ENCODE results near the gene CHST8. TPM values are rescaled to one million over a fixed set of nuclear protein-coding genes. Genes with fewer than 3 reads are reported as not detected.
"Not testable (repeated sequence)": the region's sequence is repeated elsewhere in the genome, so short reads cannot be mapped to it uniquely, and the experiment has no call there.

Gene CHST8
- total RNA-seq, 1 experiment from 2014 or later, result 25.7 TPM

- Histone ChIP-seq H3K36me3 (no peaks in the 10 kb centered on the region), H3K4me3 (no peak overlapping the region), H3K9me3 (replicated peaks) (no peaks in the 10 kb centered on the region), H3K4me1 (peaks cover 20% of the 10 kb centered on the region), H3K27me3 (no peaks in the 10 kb centered on the region), H3K27ac (no peak overlapping the region)
- DNase-seq, result no peak
These were observed 71.9 kb downstream of the CHST8 start for GRCh38 chr19:33693678-33694077.

GRCh38 chr19:33695547-33695946 lies 73.8 kb downstream of the CHST8 start:
- not testable (repeated sequence) for H3K4me1 ChIP-seq; H3K9me3 ChIP-seq (replicated peaks); H3K27me3 ChIP-seq; DNase-seq; H3K4me3 ChIP-seq; H3K36me3 ChIP-seq; H3K27ac ChIP-seq

- Histone ChIP-seq H3K27me3 (no peaks in the 10 kb centered on the region), H3K27ac (no peak overlapping the region), H3K4me1 (no peaks in the 10 kb centered on the region), H3K9me3 (replicated peaks) (no peaks in the 10 kb centered on the region), H3K36me3 (no peaks in the 10 kb centered on the region), H3K4me3 (no peak overlapping the region)
- DNase-seq, result no peak
These were observed 76.0 kb downstream of the CHST8 start for GRCh38 chr19:33697766-33698165.

GRCh38 chr19:33698576-33699435 lies 77.1 kb downstream of the CHST8 start:
- Histone ChIP-seq H3K27me3 (no peaks in the 10 kb centered on the region), H3K4me3 (no peak overlapping the region), H3K9me3 (replicated peaks) (no peaks in the 10 kb centered on the region), H3K27ac (no peak overlapping the region), H3K36me3 (no peaks in the 10 kb centered on the region), H3K4me1 (no peaks in the 10 kb centered on the region)
- no peak for DNase-seq

DNA sequence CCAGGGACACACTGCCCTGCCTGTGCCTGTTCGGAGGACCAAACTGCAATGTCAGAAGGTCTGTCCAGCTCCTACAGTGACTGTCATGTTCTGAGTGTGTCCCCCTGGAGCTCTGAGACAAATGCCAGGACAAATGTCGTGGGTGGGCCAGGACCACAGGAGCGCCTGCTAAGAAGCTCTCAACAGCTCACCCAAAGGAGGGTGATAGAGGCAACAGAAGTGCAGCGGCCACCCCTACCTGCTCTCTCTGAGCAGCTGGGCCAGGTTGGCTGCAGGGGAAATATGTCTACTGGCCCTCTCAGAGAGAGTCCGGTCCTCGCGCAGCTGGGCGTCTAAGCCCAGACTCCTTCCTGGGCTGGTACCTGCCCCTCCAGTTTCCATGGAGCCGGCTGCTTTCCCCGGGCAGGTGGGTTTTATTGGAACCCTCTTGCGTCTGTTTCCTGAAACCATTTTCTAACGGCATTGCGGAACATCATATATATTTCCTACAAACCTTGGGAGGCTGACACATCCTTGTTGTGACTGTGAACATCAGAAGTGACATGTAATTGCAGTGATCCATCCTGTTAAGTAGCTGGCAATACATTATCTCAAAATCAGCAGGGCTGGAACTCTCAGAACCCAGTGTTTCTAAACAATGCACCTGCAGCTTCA lies 78.1 kb downstream of the CHST8 start:
- H3K27ac ChIP-seq, result no peak overlapping the region
- DNase-seq, result no peak
- no peaks in the 10 kb centered on the region for H3K9me3 ChIP-seq (replicated peaks)
- no peaks in the 10 kb centered on the region for H3K36me3 ChIP-seq
- no peaks in the 10 kb centered on the region for H3K4me1 ChIP-seq
- H3K4me3 ChIP-seq, result no peak overlapping the region
- H3K27me3 ChIP-seq, result no peaks in the 10 kb centered on the region

DNA sequence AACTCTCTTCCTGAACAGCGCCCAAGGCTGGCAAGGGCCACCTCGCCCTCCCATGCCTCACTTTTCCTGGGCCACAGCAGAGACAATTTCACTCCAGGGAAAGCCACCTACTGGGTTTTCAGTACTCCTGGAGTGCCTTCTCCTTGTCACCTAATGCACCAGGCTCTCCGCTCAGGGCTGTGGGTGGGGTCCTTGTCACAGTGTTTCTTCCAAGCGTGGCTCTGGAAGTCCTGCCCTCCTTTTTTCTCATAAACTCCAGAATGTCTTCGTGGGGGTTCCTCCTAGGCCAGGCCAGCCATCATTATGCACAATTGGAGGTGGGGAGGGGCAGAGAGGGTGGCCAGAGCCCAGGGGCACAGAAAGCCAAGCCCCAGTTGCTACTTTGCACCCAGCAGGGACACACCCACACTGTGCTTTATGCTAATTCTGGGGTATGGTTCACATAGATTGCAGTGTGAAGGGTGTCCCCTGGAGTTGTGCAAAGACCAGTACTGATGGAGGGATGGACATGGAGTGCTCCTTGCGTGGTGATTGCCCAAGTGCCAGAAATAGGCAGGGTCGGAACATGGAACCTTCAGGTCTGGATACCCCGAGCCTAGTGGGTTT lies 78.8 kb downstream of the CHST8 start:
- no peaks in the 10 kb centered on the region for H3K36me3 ChIP-seq
- no peaks in the 10 kb centered on the region for H3K27me3 ChIP-seq
- no peak overlapping the region for H3K27ac ChIP-seq
- no peak overlapping the region for H3K4me3 ChIP-seq
- DNase-seq, result no peak
- H3K9me3 ChIP-seq (replicated peaks), result no peaks in the 10 kb centered on the region
- no peaks in the 10 kb centered on the region for H3K4me1 ChIP-seq

- Histone ChIP-seq H3K36me3 (no peaks in the 10 kb centered on the region), H3K9me3 (replicated peaks) (no peaks in the 10 kb centered on the region), H3K4me1 (no peaks in the 10 kb centered on the region), H3K27me3 (no peaks in the 10 kb centered on the region), H3K27ac (no peak overlapping the region), H3K4me3 (no peak overlapping the region)
- no peak for DNase-seq
These were observed 79.8 kb downstream of the CHST8 start for GRCh38 chr19:33701565-33701964.

DNA sequence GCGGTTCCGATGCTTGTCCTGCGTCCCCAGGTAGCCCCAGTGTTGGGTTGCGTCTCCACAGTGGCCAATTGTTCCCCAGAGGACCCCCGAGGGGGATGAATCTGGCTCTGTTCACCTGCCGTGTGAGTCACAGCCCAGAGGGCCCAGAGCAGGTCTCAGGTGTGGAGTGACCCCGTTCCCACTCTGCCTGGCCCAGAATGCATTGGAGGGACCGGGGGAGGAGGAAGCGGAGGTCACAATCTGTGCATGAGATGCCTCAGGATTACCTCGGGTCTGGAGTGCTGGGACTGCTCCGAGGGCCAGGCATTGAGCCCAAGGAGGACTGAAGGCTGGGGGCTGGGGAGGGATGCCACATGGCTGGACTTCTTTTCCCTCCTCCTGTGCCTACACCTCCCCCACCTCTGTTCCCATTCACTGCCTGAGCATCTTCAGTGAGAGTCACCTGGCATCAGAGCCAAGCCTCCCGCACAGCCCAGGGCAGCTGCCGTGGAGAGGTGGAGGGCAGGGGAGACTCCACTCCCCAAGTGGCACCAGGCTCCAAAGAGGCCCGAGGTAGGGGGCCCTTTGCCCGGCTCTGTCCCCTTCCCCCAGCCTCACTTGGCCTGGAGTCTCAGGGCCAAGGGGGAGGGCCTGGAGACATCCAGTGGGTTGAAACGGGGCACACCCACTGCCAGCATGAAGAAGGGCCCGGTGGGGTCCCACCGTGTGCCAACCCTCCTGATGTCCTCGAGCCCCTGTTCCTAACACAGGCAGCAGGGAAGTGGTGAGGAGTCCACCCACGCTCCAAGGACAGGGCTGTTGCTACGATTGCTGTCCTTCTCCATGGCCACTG lies 81.1 kb downstream of the CHST8 start:
- DNase-seq, result no peak
- H3K9me3 ChIP-seq (replicated peaks), result no peaks in the 10 kb centered on the region

DNA sequence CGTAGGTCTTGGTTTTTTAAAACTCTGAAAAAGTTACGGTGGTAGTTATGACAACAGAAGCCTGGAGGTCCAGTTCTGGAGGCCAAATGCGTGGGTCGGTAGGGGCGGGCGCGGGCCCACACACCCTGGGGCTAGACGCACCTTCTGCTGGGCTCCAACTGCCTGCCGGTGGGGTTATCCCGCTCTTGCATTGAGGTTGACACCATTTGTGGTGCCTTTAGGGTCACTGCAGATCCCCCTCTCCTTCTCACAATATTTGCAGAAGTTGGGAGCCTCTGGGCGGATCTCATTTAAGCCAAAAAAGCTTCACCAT lies 81.6 kb downstream of the CHST8 start:
- Histone ChIP-seq H3K36me3 (no peaks in the 10 kb centered on the region), H3K27ac (no peak overlapping the region), H3K9me3 (replicated peaks) (no peaks in the 10 kb centered on the region), H3K4me1 (no peaks in the 10 kb centered on the region), H3K27me3 (no peaks in the 10 kb centered on the region), H3K4me3 (no peak overlapping the region)
- no peak for DNase-seq

More for the DNA sequence above, 81.1 kb downstream of the CHST8 start:
- no peaks in the 10 kb centered on the region for H3K4me1 ChIP-seq
- no peaks in the 10 kb centered on the region for H3K36me3 ChIP-seq
- H3K4me3 ChIP-seq, result no peak overlapping the region
- H3K27me3 ChIP-seq, result no peaks in the 10 kb centered on the region
- H3K27ac ChIP-seq, result no peak overlapping the region

DNA sequence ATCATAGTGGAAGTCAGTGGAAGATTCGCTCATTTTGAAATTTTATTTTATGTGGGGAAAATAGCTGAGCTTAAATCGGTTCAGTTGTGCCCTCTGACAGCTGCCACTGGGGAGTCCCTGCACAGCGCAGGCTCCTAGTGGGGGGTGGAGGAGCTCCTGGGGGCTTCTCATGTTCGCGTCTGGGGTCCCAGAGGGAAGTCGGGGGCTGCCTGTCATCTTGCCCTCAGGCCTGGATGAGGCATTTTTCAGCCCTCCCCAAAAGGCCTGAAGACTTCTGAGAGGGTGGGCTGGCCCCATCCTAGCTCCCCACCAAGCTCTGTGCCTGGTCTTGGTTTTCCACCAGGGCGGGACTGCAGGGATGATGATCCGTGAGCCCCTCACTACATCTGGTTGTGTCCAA lies 82.1 kb downstream of the CHST8 start:
- no peak overlapping the region for H3K4me3 ChIP-seq
- no peak overlapping the region for H3K27ac ChIP-seq
- H3K36me3 ChIP-seq, result no peaks in the 10 kb centered on the region
- no peak for DNase-seq
- H3K4me1 ChIP-seq, result no peaks in the 10 kb centered on the region
- no peaks in the 10 kb centered on the region for H3K9me3 ChIP-seq (replicated peaks)
- no peaks in the 10 kb centered on the region for H3K27me3 ChIP-seq

DNA sequence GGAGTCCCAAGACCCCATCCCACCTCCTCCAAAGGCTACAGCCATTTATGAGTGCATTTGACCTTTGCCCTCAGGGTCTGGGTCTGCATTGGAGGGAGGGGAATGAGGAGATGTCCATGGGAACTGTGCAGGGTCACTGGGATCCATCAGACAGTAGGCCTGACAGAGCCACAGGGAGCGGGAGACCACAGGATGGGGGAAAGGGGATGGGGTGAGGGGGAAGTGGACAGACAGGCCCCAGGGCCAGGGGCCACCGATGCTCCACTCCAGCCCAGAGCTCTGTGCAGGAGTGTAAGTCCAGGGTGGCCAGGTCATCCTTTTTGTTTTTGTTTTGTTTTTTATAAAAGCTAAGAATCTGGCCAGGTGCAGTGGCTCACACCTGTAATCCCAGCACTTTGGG lies 82.5 kb downstream of the CHST8 start:
- H3K4me3 ChIP-seq, result no peak overlapping the region
- DNase-seq, result no peak
- no peaks in the 10 kb centered on the region for H3K27me3 ChIP-seq
- H3K4me1 ChIP-seq, result no peaks in the 10 kb centered on the region
- no peaks in the 10 kb centered on the region for H3K9me3 ChIP-seq (replicated peaks)
- H3K27ac ChIP-seq, result no peak overlapping the region
- no peaks in the 10 kb centered on the region for H3K36me3 ChIP-seq

GRCh38 chr19:33705090-33705847 lies 83.5 kb downstream of the CHST8 start:
- Histone ChIP-seq H3K4me1 (no peaks in the 10 kb centered on the region), H3K27ac (no peak overlapping the region), H3K9me3 (replicated peaks) (0 out of 2 replicates have a peak, but pooled peaks cover 3% of the 10 kb centered on the region), H3K36me3 (no peaks in the 10 kb centered on the region), H3K27me3 (no peaks in the 10 kb centered on the region), H3K4me3 (no peak overlapping the region)
- DNase-seq, result no peak

- no peak overlapping the region for H3K27ac ChIP-seq
- DNase-seq, result no peak
- H3K9me3 ChIP-seq (replicated peaks), result 0 out of 2 replicates have a peak, but pooled peaks cover 5% of the 10 kb centered on the region
- H3K4me3 ChIP-seq, result no peak overlapping the region
- H3K27me3 ChIP-seq, result no peaks in the 10 kb centered on the region
- H3K4me1 ChIP-seq, result no peaks in the 10 kb centered on the region
- no peaks in the 10 kb centered on the region for H3K36me3 ChIP-seq
These were observed 84.1 kb downstream of the CHST8 start for GRCh38 chr19:33705860-33706259.

DNA sequence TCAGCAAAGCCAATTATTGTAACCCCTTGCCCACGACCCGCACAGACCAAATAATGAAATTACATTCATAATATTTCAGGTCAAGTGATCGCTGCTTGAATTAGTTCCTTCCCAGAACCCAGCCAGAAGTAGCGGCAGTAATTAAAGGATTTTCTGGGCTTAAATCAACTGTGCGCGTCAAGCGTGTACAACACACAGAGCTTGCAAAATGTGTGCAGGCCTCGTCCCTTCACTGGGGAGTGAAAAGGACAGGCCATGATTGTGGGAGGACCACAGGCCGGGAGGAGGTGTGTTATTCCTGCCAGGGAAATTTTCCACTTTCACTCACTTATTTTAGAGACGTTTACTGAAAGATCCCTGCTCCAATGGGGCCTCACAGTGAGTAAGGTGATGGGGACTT lies 84.9 kb downstream of the CHST8 start:
- H3K27me3 ChIP-seq, result no peaks in the 10 kb centered on the region
- no peak for DNase-seq
- no peaks in the 10 kb centered on the region for H3K4me1 ChIP-seq
- no peaks in the 10 kb centered on the region for H3K36me3 ChIP-seq
- H3K27ac ChIP-seq, result no peak overlapping the region
- H3K9me3 ChIP-seq (replicated peaks), result 0 out of 2 replicates have a peak, but pooled peaks cover 5% of the 10 kb centered on the region
- H3K4me3 ChIP-seq, result no peak overlapping the region

Data from SJCRH30 (cell line).